ENCODE results near the gene FAHD2A.
"Not testable (repeated sequence)": the region's sequence is repeated elsewhere in the genome, so short reads cannot be mapped to it uniquely, and the experiment has no call there.

FAHD2A gene

GRCh38 chr2:95402370-95403203 is at the start of gene FAHD2A:
FAHD2A (plus strand) TSS chr2:95402708; CDS start chr2:95405559, 2,851 bp downstream.
- TF ChIP-seq CTCF (IDR thresholded peaks at IDR 0.05; ENCODE audit: extremely low read depth, missing control alignments), result no peak
- DNase-seq (ENCODE audit: low spot score), result peak; percentile 96

DNA sequence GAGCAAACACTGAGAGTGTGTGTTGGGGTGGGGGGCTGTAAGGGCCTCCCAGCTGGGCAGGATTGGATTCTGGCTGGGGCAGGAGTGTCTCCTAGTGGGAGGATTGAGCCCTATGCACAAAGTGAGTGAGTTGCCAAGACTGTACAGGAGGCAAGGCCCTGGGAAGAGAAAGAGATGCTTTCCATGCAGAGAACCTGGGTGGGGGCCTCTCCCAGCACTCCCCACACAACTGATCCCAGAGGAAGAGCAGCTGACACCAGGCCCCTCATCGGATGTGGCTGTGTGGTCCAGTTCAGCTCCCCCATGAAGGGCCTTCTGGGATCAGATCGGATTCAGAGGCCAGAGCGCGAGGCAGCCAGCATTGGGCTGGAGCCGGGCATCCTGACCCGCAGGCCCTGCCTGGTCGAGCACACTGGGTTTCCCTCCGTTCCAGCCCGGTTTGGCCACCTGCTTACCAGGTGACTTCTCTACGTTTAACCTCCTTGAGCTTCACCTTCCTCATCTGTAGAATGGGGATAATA is 49.4 kb upstream of the FAHD2A start:
- no peak for DNase-seq (ENCODE audit: low spot score)
- TF ChIP-seq CTCF (IDR thresholded peaks at IDR 0.05; ENCODE audit: extremely low read depth, missing control alignments), result no peak

DNA sequence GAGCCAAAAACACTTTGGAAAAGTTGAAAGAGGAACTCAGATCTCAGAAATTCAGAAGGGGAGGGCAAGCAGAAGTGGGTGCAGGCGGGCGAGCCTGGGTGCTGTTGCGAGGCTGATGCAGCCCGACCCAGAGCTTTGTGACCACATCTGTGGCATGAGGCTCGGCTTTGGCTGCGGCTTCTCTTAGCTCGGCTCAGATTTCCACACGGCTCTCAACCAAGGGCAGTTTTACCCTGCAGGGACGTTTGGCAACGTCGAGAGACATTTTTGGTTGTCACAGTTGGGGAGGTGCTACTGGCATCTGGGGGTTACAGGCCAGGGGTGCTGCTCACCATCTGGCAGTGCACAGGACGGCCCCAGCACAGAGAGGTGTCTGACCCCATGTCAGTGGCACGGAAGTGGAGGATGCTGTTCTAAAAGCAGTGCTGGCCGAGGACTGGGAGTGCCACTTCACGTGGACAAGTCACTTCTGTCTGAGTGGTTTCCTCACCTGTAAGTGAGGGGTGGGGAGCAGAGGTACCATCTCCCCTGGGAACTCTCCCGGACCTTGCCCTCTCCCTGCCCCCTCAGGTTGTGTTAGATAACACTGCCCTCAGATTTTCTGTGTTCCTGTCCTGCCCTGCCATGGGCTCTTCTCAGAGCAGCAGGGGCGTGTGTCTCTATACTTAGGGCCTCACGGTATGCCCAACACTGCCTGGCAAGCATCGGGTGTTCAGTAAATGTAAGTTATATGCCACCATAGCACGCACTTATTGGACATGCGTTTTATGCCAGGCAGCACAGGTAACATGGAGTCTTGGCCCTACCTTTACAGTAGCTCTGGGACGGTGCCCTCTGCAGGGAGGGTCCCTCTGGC is 48.7 kb upstream of the FAHD2A start:
- no peak for TF ChIP-seq CTCF (IDR thresholded peaks at IDR 0.05; ENCODE audit: extremely low read depth, missing control alignments)
- DNase-seq (ENCODE audit: low spot score), result no peak

- no peak for DNase-seq (ENCODE audit: low spot score)
Observed at GRCh38 chr2:95354469-95354901, 48.0 kb upstream of the FAHD2A start.

GRCh38 chr2:95354925-95355324 is 47.6 kb upstream of the FAHD2A start:
- TF ChIP-seq CTCF (IDR thresholded peaks at IDR 0.05; ENCODE audit: extremely low read depth, missing control alignments), result no peak
- no peak for DNase-seq (ENCODE audit: low spot score)

More at GRCh38 chr2:95354469-95354901, 48.0 kb upstream of the FAHD2A start:
- no peak for TF ChIP-seq CTCF (IDR thresholded peaks at IDR 0.05; ENCODE audit: extremely low read depth, missing control alignments)

DNA sequence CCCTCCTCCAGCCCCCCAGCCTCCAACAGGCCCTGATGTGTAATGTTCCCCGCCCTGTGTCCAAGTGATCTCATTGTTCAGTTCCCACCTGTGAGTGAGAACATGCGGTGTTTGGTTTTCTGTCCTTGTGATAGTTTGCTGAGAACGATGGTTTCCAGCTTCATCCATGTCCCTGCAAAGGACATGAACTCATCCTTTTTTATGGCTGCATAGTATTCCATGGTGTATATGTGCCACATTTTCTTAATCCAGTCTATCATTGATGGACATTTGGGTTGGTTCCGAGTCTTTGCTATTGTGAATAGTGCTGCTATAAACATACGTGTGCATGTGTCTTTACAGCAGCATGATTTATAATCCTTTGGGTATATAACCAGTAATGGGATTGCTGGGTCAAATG is 47.0 kb upstream of the FAHD2A start:
- DNase-seq (ENCODE audit: low spot score), result not testable (repeated sequence)

DNA sequence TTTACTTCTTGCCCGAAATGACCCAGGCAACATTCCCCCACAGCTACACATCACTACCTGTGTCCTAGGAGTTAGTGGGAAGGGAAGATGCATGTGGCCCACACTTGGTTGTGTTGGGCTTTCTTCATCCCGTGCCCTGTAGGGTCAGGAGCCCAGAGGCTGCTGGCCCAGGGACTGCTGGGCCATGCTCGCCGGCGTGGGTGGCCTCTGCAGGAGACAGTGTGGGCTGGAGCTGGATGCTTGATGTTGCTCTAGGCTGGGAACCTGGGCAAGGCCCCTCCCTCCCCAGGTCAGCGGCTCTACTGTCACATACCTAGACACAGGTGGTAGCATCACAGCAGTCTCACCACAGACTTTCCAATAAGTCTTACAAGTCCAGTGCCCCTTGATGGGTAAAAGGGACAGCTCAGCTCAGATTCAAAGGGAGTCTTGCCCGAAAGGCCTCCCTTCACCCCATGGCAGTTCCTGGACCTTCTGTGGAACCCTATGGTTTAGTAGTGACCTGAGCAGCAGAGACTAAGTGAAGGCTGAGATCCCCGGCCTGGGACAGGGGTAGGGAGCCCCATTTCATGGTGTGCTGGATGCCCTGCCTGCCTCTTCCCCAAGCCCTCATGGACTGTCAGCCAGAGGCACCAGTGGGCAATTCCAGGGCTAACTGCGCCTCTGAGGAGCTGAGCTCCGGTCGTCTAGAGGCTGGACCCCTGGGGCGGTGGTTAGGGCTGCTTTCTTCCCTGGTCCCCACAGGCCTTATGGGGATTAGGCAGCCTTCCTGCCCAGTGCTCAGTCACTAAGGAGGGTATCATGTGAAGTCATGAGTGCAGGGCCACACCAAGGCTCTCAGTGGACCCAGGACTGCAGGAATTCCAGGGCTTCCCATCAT is 45.4 kb upstream of the FAHD2A start:
- DNase-seq (ENCODE audit: low spot score), result no peak
- TF ChIP-seq CTCF (IDR thresholded peaks at IDR 0.05; ENCODE audit: extremely low read depth, missing control alignments), result no peak

Data from GM20000 (cell line).